ENCODE results near the gene PSG1. TPM values are rescaled to one million over a fixed set of nuclear protein-coding genes. Genes with fewer than 3 reads are reported as not detected.
"Not testable (repeated sequence)": the region's sequence is repeated elsewhere in the genome, so short reads cannot be mapped to it uniquely, and the experiment has no call there.

PSG1 gene
- total RNA-seq: not detected
- long read RNA-seq: 0 reads

GRCh38 chr19:42879613-42880012 is at the start of gene PSG1:
PSG1 (minus strand) TSS chr19:42879713; CDS start chr19:42879581, 132 bp downstream.
- peaks cover 22% of the 10 kb centered on the region for H3K27me3 ChIP-seq (ENCODE audit: low read depth)
- no peaks in the 10 kb centered on the region for H3K36me3 ChIP-seq
- H3K4me3 ChIP-seq: no peak within 1 kb of the TSS
- H3K9me3 ChIP-seq (replicated peaks): no peaks in the 10 kb centered on the region
- no peak for DNase-seq
- H3K27ac ChIP-seq (replicated peaks): no peak within 1 kb of the TSS
- no peak for TF ChIP-seq CTCF (IDR thresholded peaks at IDR 0.05; ENCODE audit: borderline replicate concordance)
- intact Hi-C loops (cut with micrococcal nuclease): no loop called here
- no peaks in the 10 kb centered on the region for H3K4me1 ChIP-seq

GRCh38 chr19:42928896-42929295 is 49.4 kb upstream of the PSG1 start:
- no peak for TF ChIP-seq CTCF (IDR thresholded peaks at IDR 0.05; ENCODE audit: borderline replicate concordance)
- Histone ChIP-seq H3K36me3 (no peaks in the 10 kb centered on the region), H3K4me1 (no peaks in the 10 kb centered on the region), H3K27me3 (ENCODE audit: low read depth) (peaks cover 23% of the 10 kb centered on the region), H3K9me3 (replicated peaks) (no peaks in the 10 kb centered on the region), H3K27ac (replicated peaks) (no peak overlapping the region), H3K4me3 (no peak overlapping the region)
- no peak for DNase-seq
- intact Hi-C loops (cut with micrococcal nuclease): no loop called here

- TF ChIP-seq CTCF (IDR thresholded peaks at IDR 0.05; ENCODE audit: borderline replicate concordance): no peak
These were observed 47.3 kb upstream of the PSG1 start for GRCh38 chr19:42926781-42927180.

GRCh38 chr19:42923106-42923505 is 43.6 kb upstream of the PSG1 start:
- H3K27me3 ChIP-seq (ENCODE audit: low read depth): peaks cover 55% of the 10 kb centered on the region
- intact Hi-C loops (cut with micrococcal nuclease); DNase-seq; H3K27ac ChIP-seq (replicated peaks); H3K4me1 ChIP-seq; H3K4me3 ChIP-seq; H3K36me3 ChIP-seq; H3K9me3 ChIP-seq (replicated peaks): not testable (repeated sequence)
- TF ChIP-seq CTCF (IDR thresholded peaks at IDR 0.05; ENCODE audit: borderline replicate concordance): peak; percentile 64

More at GRCh38 chr19:42926781-42927180, 47.3 kb upstream of the PSG1 start:
- no peak for DNase-seq
- Histone ChIP-seq H3K4me1 (no peaks in the 10 kb centered on the region), H3K27me3 (ENCODE audit: low read depth) (peaks cover 36% of the 10 kb centered on the region), H3K9me3 (replicated peaks) (no peaks in the 10 kb centered on the region), H3K36me3 (no peaks in the 10 kb centered on the region), H3K4me3 (no peak overlapping the region), H3K27ac (replicated peaks) (no peak overlapping the region)
- intact Hi-C loops (cut with micrococcal nuclease): no loop called here

GRCh38 chr19:42920971-42921370 is 41.5 kb upstream of the PSG1 start:
- H3K9me3 ChIP-seq (replicated peaks); H3K36me3 ChIP-seq; H3K27ac ChIP-seq (replicated peaks); intact Hi-C loops (cut with micrococcal nuclease); DNase-seq; H3K4me1 ChIP-seq; H3K4me3 ChIP-seq: not testable (repeated sequence)
- H3K27me3 ChIP-seq (ENCODE audit: low read depth): peaks cover 44% of the 10 kb centered on the region

- Histone ChIP-seq H3K27me3 (ENCODE audit: low read depth) (peaks cover 36% of the 10 kb centered on the region), H3K27ac (replicated peaks) (no peak overlapping the region), H3K9me3 (replicated peaks) (no peaks in the 10 kb centered on the region), H3K4me3 (no peak overlapping the region), H3K4me1 (no peaks in the 10 kb centered on the region), H3K36me3 (no peaks in the 10 kb centered on the region)
- no peak for TF ChIP-seq CTCF (IDR thresholded peaks at IDR 0.05; ENCODE audit: borderline replicate concordance)
- no peak for DNase-seq
- intact Hi-C loops (cut with micrococcal nuclease): no loop called here
These were observed 40.2 kb upstream of the PSG1 start for GRCh38 chr19:42919757-42920079.
